ENCODE measurements around the gene SEZ6L. TPM values are rescaled to one million over a fixed set of nuclear protein-coding genes. Genes with fewer than 3 reads are reported as not detected.

SEZ6L gene
- total and polyA plus RNA-seq, 2 experiments from 2014 or later = 0.43 to 0.44 TPM

DNA sequence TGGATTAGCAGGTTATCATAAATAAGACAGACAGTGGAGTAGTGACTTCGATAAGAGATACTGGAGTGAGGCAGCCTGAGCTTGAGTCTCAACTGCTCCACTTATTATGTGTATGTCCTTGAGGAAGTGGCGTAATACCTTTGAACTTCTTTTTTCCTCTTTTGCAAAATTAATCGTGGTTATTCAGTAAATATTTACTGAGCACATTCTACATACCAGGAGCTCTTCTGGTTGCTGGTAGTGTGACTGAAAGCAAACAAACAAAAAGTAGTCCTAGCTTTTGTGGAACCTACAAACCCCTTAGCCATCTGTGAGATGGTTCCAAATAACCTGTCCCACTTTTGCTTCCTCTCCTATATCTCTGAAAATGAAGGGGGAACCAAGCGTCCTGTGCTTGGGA lies 134.2 kb downstream of the SEZ6L start:
- WGBS (ENCODE audit: low lambda C conversion rate, missing lambda C conversion rate) = 70% methylated on average over 4 of the region's 4 CpGs
- Histone ChIP-seq H3K27ac (no peak overlapping the region), H3K4me3 (no peak overlapping the region), H3K79me2 (no peaks in the 10 kb centered on the region), H3K9me3 (ENCODE audit: low read depth) (no peaks in the 10 kb centered on the region), H3K4me1 (ENCODE audit: insufficient read depth) (no peaks in the 10 kb centered on the region), H3K4me2 (no peak overlapping the region), H2AFZ (no peak overlapping the region), H3K27me3 (peaks cover 30% of the 10 kb centered on the region), H4K20me1 (ENCODE audit: insufficient read depth, poor library complexity, severe bottlenecking) (no peaks in the 10 kb centered on the region), H3K36me3 (replicated peaks; ENCODE audit: insufficient read depth, low read depth) (no peaks in the 10 kb centered on the region), H3K9me2 (replicated peaks; ENCODE audit: insufficient read depth) (no peaks in the 10 kb centered on the region)
- TF ChIP-seq EZH2phosphoT487 (IDR thresholded peaks at IDR 0.05; ENCODE audit: low read depth, severe bottlenecking, unreplicated experiment) (no peak), EZH2 (IDR thresholded peaks at IDR 0.05; ENCODE audit: borderline replicate concordance) (no peak)
- TF ChIP-seq, protein P1, sequence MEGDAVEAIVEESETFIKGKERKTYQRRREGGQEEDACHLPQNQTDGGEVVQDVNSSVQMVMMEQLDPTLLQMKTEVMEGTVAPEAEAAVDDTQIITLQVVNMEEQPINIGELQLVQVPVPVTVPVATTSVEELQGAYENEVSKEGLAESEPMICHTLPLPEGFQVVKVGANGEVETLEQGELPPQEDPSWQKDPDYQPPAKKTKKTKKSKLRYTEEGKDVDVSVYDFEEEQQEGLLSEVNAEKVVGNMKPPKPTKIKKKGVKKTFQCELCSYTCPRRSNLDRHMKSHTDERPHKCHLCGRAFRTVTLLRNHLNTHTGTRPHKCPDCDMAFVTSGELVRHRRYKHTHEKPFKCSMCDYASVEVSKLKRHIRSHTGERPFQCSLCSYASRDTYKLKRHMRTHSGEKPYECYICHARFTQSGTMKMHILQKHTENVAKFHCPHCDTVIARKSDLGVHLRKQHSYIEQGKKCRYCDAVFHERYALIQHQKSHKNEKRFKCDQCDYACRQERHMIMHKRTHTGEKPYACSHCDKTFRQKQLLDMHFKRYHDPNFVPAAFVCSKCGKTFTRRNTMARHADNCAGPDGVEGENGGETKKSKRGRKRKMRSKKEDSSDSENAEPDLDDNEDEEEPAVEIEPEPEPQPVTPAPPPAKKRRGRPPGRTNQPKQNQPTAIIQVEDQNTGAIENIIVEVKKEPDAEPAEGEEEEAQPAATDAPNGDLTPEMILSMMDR (IDR thresholded peaks at IDR 0.05; ENCODE audit: poor library complexity) = no peak
- no peak for DNase-seq (ENCODE audit: low spot score)

DNA sequence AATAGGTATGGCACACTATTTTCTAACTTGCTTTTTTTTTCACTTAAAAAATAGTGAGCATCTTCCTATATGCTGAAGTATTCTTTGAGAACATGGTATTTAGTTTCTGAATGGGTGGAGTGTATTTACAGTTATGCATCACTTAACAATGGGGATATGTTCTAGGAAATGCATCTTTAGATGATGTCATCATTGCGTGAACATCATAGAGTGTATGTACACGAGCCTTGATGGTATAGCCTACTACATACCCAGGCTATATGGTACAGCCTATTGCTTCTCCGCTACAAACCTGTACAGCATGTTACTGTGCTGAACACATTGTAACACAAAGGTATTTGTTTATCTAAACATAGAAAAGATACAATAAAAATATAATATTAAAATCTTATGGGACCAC lies 135.5 kb downstream of the SEZ6L start:
- Histone ChIP-seq H4K20me1 (ENCODE audit: insufficient read depth, poor library complexity, severe bottlenecking) (no peaks in the 10 kb centered on the region), H2AFZ (no peak overlapping the region), H3K79me2 (no peaks in the 10 kb centered on the region), H3K36me3 (replicated peaks; ENCODE audit: insufficient read depth, low read depth) (no peaks in the 10 kb centered on the region), H3K9me3 (ENCODE audit: low read depth) (no peaks in the 10 kb centered on the region), H3K27me3 (peaks cover 30% of the 10 kb centered on the region), H3K27ac (no peak overlapping the region), H3K9me2 (replicated peaks; ENCODE audit: insufficient read depth) (no peaks in the 10 kb centered on the region), H3K4me1 (ENCODE audit: insufficient read depth) (no peaks in the 10 kb centered on the region), H3K4me3 (no peak overlapping the region), H3K4me2 (no peak overlapping the region)
- DNase-seq (ENCODE audit: low spot score) = no peak
- TF ChIP-seq EZH2 (IDR thresholded peaks at IDR 0.05; ENCODE audit: borderline replicate concordance) (no peak), EZH2phosphoT487 (IDR thresholded peaks at IDR 0.05; ENCODE audit: low read depth, severe bottlenecking, unreplicated experiment) (no peak)
- 83% methylated on average over 3 of the region's 3 CpGs for WGBS (ENCODE audit: low lambda C conversion rate, missing lambda C conversion rate)

DNA sequence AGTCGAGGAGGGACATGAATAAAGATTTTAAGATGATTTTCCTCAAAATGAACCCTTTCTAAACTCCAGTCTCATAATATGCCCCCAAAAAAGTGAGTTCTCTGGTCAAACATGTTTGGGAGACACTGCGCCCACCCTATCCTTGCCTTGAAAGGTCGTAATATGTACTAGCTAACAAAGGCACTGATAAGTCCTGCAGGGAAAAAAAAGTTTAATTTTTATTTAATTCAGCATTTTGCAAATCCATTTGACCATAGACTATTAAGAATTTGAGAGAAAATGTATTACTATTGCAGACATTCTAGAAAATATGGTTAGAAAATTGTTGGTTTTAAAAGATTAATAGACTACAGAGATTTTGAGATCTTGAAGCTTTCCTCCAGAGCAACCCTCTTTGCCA lies 139.2 kb downstream of the SEZ6L start:
- peaks cover 30% of the 10 kb centered on the region for H3K27me3 ChIP-seq
- no peaks in the 10 kb centered on the region for H3K9me3 ChIP-seq (ENCODE audit: low read depth)
- H2AFZ ChIP-seq = no peak overlapping the region
- H3K36me3 ChIP-seq (replicated peaks; ENCODE audit: insufficient read depth, low read depth) = no peaks in the 10 kb centered on the region
- H3K9me2 ChIP-seq (replicated peaks; ENCODE audit: insufficient read depth) = no peaks in the 10 kb centered on the region
- H3K27ac ChIP-seq = no peak overlapping the region
- no peak overlapping the region for H3K4me3 ChIP-seq
- TF ChIP-seq EZH2 (IDR thresholded peaks at IDR 0.05; ENCODE audit: borderline replicate concordance) (no peak), EZH2phosphoT487 (IDR thresholded peaks at IDR 0.05; ENCODE audit: low read depth, severe bottlenecking, unreplicated experiment) (no peak)
- TF ChIP-seq, protein P1 (IDR thresholded peaks at IDR 0.05; ENCODE audit: poor library complexity) = no peak
- H3K79me2 ChIP-seq = no peaks in the 10 kb centered on the region
- no peaks in the 10 kb centered on the region for H3K4me1 ChIP-seq (ENCODE audit: insufficient read depth)
- WGBS (ENCODE audit: low lambda C conversion rate, missing lambda C conversion rate) = 67% methylated on average over 3 of the region's 3 CpGs
- H3K4me2 ChIP-seq = no peak overlapping the region
- H4K20me1 ChIP-seq (ENCODE audit: insufficient read depth, poor library complexity, severe bottlenecking) = no peaks in the 10 kb centered on the region
- no peak for DNase-seq (ENCODE audit: low spot score)

DNA sequence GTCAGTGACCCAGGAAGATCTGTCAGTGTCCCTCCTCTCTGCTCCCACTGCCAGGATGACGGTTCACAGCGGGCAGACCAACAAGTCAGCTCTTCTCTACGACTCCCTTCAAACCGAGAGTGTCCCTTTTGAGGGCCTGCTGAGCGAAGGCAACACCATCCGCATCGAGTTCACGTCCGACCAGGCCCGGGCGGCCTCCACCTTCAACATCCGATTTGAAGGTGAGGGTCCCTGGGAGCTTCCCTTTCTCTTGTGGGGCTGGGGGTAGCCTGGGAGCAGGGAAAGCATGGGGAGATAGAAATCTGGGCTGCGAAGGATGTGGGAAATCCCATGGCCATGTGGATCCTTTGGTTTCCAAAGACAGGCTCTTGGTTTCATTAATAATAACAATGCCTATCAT lies 141.4 kb downstream of the SEZ6L start:
- Histone ChIP-seq H3K36me3 (replicated peaks; ENCODE audit: insufficient read depth, low read depth) (no peaks in the 10 kb centered on the region), H3K4me3 (no peak overlapping the region), H3K27me3 (peaks cover 24% of the 10 kb centered on the region), H3K9me2 (replicated peaks; ENCODE audit: insufficient read depth) (no peaks in the 10 kb centered on the region), H4K20me1 (ENCODE audit: insufficient read depth, poor library complexity, severe bottlenecking) (no peaks in the 10 kb centered on the region), H2AFZ (no peak overlapping the region), H3K4me1 (ENCODE audit: insufficient read depth) (no peaks in the 10 kb centered on the region), H3K27ac (no peak overlapping the region), H3K9me3 (ENCODE audit: low read depth) (no peaks in the 10 kb centered on the region), H3K4me2 (no peak overlapping the region), H3K79me2 (no peaks in the 10 kb centered on the region)
- TF ChIP-seq EZH2 (IDR thresholded peaks at IDR 0.05; ENCODE audit: borderline replicate concordance) (no peak), EZH2phosphoT487 (IDR thresholded peaks at IDR 0.05; ENCODE audit: low read depth, severe bottlenecking, unreplicated experiment) (no peak)
- TF ChIP-seq, protein P1 (IDR thresholded peaks at IDR 0.05; ENCODE audit: poor library complexity) = no peak
- WGBS (ENCODE audit: low lambda C conversion rate, missing lambda C conversion rate) = 93% methylated on average over 13 of the region's 13 CpGs
- no peak for DNase-seq (ENCODE audit: low spot score)

All from hepatocyte (in vitro differentiated cells).